Activated naive CD4-positive, alpha-beta T cell treated with anti-CD3 and anti-CD28 coated beads, Interleukin-2, amount 50 U/mL, for 16 hours (primary cell): ENCODE results near the gene NOS3.
A peak's percentile ranks its signal among the peaks of the same experiment; 100 is the strongest.
"Not testable (repeated sequence)": the region's sequence is repeated elsewhere in the genome, so short reads cannot be mapped to it uniquely, and the experiment has no call there.

Source experiments
- DNase-seq: peaks from one replicate; pipeline ENCODE4 v3.0.0-alpha.2; 2020

Gene NOS3

DNA sequence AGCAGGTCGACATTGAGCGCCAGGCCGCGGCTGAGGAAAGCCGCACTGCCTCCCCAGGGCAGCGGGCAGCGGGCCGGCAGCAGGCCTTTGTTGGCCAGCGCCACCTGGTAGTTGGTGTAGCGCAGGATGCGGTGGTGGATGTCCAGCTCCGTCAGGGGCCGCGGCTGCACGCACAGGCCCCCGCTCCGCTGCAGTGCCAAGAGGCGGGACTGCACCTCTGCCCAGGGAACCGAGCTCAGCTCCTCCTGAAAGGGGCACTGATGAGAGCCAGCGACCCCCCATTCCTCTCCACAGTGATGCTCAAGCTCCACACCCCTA, 28.3 kb downstream of the NOS3 start:
- DNase-seq = no peak

GRCh38 chr7:151020231-151020630, 29.4 kb downstream of the NOS3 start:
- no peak for DNase-seq

- DNase-seq = no peak
Measured at GRCh38 chr7:151023232-151023631, 32.4 kb downstream of the NOS3 start.

DNA sequence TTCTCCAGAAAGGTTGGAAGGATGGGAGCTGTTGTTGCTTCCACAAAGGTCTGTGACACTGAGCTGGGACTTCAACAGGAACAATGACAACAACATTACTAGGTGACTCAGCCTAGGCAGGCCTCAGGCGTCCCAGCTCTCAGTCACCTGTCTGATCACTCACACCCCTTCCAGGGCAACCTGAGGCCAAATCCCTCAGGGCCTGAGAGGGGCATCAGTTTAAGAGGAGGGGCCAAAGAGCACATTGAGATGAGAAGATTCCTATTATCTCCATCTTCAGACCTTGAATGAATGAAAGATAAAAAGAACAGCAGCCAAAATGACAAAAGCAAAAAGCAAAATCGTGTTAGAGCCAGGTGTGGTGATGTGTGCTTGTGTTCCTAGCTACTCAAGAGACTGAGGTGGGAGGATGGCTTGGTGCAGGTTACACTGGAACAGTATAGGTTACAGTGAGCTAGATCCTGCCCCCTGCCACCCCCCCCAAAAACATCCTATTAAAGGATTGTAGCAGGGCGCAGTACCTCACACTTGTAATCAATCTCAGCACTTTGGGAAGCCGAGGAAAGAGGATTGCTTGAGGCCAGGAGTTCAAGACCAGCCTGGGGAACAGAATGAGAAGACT, 33.7 kb downstream of the NOS3 start, which contains the start of gene ATG9B:
ATG9B (minus strand) TSS at position 60 of the 622 bp plus-strand sequence. CDS start 71 bp downstream, outside the sequence.
- no peak for DNase-seq

DNA sequence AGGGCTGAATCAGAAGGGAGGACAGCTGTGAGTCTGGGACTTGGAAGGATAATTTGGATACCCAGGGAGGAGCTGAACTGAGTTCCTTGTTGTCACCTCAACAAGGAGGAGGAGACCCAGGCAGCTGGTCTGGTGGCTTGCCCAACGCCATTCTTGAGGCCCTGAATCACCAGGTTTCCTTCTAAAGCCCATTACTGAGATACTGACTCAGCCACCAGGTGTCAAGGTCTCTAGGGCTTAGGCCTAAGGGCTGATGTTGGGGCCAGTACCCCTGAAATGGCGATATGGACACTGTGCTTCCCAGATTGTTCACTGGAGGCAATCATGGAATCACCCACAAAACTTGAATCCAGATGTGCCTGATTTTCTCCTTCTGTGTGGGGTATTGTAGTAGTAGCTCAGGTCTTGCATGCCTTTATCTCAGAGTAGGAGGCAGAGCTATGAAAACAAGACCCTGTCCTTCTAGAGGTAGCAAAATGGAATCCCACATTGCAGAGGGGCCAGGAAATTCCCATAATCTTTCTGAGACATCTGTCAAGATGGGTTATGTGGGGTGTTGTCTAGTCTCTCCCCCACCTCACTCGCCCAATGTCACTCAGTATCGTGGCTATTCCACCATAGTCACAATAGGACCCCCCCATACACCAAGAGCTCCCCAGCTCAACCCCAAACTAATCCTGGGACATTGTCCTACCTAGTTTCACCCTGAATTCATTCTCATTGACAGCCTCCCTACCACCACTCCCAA, 35.3 kb downstream of the NOS3 start:
- no peak for DNase-seq

GRCh38 chr7:151026771-151027727, 36.2 kb downstream of the NOS3 start:
- DNase-seq = not testable (repeated sequence)

GRCh38 chr7:151027728-151028130, 36.9 kb downstream of the NOS3 start:
- not testable (repeated sequence) for DNase-seq

DNA sequence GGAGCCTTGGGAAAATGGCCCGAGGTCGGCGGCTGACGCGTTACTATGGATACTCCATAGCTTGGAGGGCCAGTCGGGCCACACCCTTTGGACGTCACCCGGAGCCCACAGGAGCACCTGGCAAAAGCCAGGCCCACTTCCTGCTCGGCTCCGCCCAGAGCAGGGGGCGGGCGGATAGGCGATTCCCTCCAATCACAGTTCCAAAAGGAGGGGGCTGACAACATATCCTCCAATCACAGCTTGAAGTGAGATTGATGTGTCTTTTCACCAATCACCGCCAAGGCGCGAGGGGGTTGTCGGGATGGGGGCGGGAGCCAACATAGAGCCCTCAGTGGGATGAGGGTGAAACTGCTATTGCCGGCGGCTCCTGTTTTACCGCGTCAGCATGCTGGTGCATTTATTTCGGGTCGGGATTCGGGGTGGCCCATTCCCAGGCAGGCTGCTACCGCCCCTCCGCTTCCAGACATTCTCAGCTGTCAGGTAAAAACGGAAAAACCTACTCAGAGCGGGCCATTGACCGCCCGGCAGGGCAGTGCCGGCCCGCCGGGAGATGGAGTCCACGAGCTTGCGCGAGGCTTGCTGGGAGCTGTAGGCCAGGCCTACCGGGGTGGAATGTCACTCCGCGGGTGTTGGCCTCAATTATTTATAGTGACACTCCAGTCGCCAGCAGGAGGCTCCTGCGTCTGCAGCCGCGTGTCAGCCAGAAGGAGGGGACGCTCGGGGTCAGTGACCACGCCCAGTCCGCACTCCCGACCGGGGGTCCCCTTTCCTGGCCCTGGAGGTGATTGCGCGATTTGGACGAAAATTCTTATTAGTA, 37.5 kb downstream of the NOS3 start, which contains the start of gene ABCB8:
ABCB8 (plus strand) TSS at position 320 of the 817 bp plus-strand sequence; CDS start at position 386, 66 bp downstream.
- peak; percentile 96 for DNase-seq

DNA sequence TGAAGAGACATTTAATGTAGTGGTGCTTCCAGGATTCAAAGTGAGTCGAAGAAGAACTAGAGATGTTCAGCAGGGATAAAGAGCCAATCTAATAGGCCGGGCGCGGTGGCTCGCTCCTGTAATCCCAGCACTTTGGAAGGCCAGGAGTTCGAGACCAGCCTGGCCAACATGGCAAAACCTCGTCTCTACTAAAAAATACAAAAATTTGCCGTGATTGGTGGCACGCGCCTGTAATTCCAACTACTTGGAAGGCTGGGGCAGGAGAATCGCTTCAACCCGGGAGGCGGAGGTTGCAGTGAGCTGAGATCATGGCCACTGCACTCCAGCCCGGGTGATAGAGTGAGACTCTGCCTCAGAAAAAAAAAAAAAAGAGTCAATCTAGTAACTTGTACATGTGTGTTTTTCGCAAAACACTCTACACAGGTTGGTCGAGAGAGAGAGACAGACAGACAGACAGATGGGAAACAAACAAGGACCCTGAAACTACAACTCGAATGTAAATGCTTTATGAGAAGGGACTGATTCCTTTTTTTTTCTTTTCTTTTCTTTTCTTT, 38.2 kb downstream of the NOS3 start:
- DNase-seq = no peak

- DNase-seq = no peak
Measured at GRCh38 chr7:151031011-151031410, 40.2 kb downstream of the NOS3 start.

GRCh38 chr7:151032936-151033863, 42.4 kb downstream of the NOS3 start:
- DNase-seq = no peak

DNA sequence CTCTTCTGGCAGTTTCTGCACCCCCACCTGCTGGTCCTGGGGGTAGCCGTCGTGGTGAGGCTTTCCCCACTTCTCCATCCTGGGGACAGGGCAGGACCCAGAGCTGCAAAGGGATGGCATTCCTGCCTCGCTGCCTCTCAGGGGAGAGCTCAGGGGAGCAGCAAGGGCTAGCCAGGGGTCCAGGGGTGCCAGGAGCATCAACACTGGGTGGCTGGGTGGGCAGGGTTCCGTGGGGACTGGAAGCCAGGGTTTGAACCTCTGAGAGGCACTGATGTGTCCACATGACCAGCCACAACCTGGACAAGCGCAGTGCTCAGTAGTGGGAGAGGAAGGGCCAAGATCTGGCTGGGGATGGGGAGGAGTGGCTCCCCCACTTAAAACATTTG, 43.0 kb downstream of the NOS3 start:
- DNase-seq = no peak

DNA sequence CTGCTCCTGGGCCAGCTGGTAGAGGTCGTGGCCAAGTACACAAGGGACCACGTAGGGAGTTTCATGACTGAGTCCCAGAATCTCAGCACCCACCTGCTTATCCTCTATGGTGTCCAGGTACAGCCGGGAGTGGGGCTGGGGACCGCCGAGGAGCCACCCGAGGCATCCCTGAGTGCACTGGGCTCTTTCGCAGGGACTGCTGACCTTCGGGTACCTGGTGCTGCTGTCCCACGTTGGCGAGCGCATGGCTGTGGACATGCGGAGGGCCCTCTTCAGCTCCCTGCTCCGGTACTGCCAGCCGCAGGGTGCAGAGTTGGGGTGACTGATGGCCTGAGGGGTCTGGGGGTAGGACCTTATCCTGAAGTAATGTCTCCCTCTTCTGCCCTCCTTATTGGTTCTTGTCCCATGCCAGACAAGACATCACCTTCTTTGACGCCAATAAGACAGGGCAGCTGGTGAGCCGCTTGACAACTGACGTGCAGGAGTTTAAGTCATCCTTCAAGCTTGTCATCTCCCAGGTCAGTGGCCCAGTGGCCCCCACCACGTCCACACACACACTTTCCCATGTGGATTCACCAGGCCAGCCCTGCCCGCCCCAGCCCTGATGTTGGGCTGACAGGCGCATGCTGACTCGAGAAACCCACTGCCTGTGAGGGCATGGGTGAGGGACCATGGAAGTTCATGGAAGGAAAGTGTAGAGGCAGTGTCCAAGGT, 43.7 kb downstream of the NOS3 start:
- DNase-seq = no peak

GRCh38 chr7:151035026-151035717, 44.4 kb downstream of the NOS3 start:
- DNase-seq = no peak

DNA sequence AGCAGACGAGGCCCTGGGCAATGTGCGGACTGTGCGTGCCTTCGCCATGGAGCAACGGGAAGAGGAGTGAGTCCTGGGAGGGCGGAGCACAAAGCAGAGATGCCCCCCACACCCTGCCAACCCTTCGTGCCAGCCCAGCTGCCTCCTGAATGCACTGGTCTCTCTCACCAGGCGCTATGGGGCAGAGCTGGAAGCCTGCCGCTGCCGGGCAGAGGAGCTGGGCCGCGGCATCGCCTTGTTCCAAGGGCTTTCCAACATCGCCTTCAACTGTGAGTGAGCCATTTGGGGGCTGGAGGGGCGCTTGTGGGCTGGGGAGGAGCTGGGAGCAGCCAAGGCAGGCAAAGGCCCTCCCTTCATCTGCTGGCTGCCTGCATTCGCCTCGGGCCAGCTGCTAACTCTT, 45.1 kb downstream of the NOS3 start:
- DNase-seq = no peak

GRCh38 chr7:151038951-151039849, 48.4 kb downstream of the NOS3 start:
- peak; percentile 63 for DNase-seq

GRCh38 chr7:151039850-151040548, 49.2 kb downstream of the NOS3 start:
- no peak for DNase-seq
